Activated naive CD4-positive, alpha-beta T cell treated with anti-CD3 and anti-CD28 coated beads for 36 hours (primary cell): Measurements from ENCODE around the gene VWF. TPM values are rescaled to one million over a fixed set of nuclear protein-coding genes. Genes with fewer than 3 reads are reported as not detected.

Experiments used
- CTCF ChIA-PET: fragments of 350-600 bp; sonication (Branson Sonifier 250); formaldehyde crosslinking; loops from one replicate; lab custom pipeline; 2021; ENCODE audit warnings: antibody characterized with exemption; lab: Charles Lee
- DNase-seq: peaks from one replicate; pipeline ENCODE4 v3.0.0-alpha.2; 2020
- H3K27ac Mint-ChIP-seq: one replicate; pipeline ENCODE4 v1.8.0; 2021; ENCODE audit warnings: mild to moderate bottlenecking, mixed read lengths
- H3K27me3 Mint-ChIP-seq: one replicate; pipeline ENCODE4 v1.8.0; 2021; ENCODE audit warnings: low read depth, mixed read lengths
- H3K36me3 Mint-ChIP-seq: one replicate; pipeline ENCODE4 v1.8.0; 2021; ENCODE audit warnings: low read depth, mixed read lengths
- H3K4me1 Mint-ChIP-seq: one replicate; pipeline ENCODE4 v1.8.0; 2021; ENCODE audit warnings: low read depth, mixed read lengths
- H3K4me3 Mint-ChIP-seq: one replicate; pipeline ENCODE4 v1.8.0; 2021; ENCODE audit warnings: mild to moderate bottlenecking, moderate library complexity, mixed read lengths
- H3K9me3 Mint-ChIP-seq: one replicate; pipeline ENCODE4 v1.8.0; 2021; ENCODE audit warnings: mixed read lengths
- intact Hi-C: fragments of 100-400 bp; cut with micrococcal nuclease; formaldehyde crosslinking; loops from one replicate; pipeline ENCODE4 v1.15.1; 2023
- total RNA-seq, 2 experiments: library from RNA; stranded (reverse); gene quantifications; one replicate each; pipeline ENCODE4 v1.2.3, GENCODE V29; 2021

VWF gene
- total RNA-seq, 2 experiments from 2014 or later, result not detected

- Mint-ChIP-seq H3K4me3 (no peak overlapping the region), H3K27ac (no peak overlapping the region), H3K9me3 (no peaks in the 10 kb centered on the region), H3K36me3 (no peaks in the 10 kb centered on the region), H3K27me3 (peaks cover 7% of the 10 kb centered on the region), H3K4me1 (no peaks in the 10 kb centered on the region)
- intact Hi-C loops, result no loop called here
- no peak for DNase-seq
- CTCF ChIA-PET, result interaction anchor here (1.4 to 2.5 kb wide), 3 partner anchors 135 to 226 kb away, joined by 3 to 5 read pairs (median 5); no protein-coding TSS in a partner anchor
Measured at GRCh38 chr12:6059860-6060565, 64.5 kb downstream of the VWF start.

DNA sequence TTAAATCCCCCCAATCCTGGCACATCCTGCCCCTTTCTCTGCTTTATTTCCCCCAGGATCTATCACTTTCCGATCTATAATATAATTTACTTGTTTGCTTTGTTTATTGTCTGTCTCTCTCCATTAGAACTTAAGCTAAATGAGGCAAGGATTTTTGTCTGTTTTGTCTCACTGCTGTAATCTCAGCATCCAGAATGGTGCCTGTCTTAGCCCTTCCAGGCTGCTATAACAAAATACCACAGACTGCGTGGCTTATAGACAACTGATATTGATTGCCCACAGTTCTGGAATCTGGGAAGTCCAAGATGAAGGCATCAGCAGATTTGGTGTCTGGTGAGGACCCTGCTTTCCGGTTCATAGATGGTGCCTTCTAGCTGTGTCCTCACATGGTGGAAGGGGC, 65.2 kb downstream of the VWF start:
- Mint-ChIP-seq H3K4me1 (no peaks in the 10 kb centered on the region), H3K9me3 (no peaks in the 10 kb centered on the region), H3K27ac (no peak overlapping the region), H3K36me3 (no peaks in the 10 kb centered on the region), H3K4me3 (no peak overlapping the region), H3K27me3 (peaks cover 7% of the 10 kb centered on the region)
- CTCF ChIA-PET, result interaction anchor here (1.6 to 2.5 kb wide), 2 partner anchors 136 to 225 kb away, joined by 5 to 6 read pairs; no protein-coding TSS in a partner anchor
- intact Hi-C loops, result no loop called here
- DNase-seq, result no peak

DNA sequence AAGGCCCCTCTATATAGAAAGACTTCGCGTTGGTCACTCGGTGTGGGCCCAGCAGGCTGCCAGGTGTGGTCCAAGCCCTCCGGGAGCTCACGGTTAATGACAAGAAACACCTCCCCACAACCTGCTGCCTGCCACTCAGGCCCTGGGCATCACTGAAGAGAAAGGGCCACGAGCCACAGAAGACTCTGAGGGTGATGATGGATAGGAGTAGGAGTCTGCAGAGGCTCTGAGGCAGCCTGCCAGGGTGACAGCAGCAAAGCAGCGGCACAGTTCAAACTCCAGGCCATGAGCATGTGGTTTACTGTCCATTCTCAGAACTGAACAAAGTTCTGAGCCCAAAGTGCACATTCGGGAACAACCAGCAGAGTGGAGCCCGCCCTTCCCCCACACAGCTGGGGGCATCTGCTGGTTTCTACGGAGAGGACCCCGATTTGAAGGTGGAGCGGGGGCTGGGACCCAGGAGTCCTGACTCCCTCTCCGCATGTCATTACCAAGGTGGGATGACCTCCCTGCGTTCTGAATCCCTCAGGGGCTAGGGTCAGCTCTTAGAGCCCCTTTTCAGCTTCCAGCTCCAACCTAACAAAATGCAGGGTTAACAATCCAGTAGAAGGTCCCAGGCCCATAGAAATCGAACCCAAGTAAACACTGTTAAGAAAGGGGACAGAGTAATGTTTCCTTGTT, 65.8 kb downstream of the VWF start:
- Mint-ChIP-seq H3K36me3 (no peaks in the 10 kb centered on the region), H3K4me1 (no peaks in the 10 kb centered on the region), H3K27ac (no peak overlapping the region), H3K4me3 (no peak overlapping the region), H3K9me3 (no peaks in the 10 kb centered on the region), H3K27me3 (peaks cover 7% of the 10 kb centered on the region)
- no peak for DNase-seq
- intact Hi-C loops, result no loop called here
- CTCF ChIA-PET, result interaction anchor here (0.6 to 2.5 kb wide), 6 partner anchors 14 to 226 kb away, joined by 3 to 6 read pairs (median 4); no protein-coding TSS in a partner anchor

- Mint-ChIP-seq H3K27ac (no peak overlapping the region), H3K4me3 (no peak overlapping the region), H3K4me1 (no peaks in the 10 kb centered on the region), H3K36me3 (no peaks in the 10 kb centered on the region), H3K9me3 (no peaks in the 10 kb centered on the region), H3K27me3 (peaks cover 7% of the 10 kb centered on the region)
- DNase-seq, result no peak
- intact Hi-C loops, result no loop called here
- CTCF ChIA-PET, result interaction anchor here (0.6 to 2.5 kb wide), 7 partner anchors 13 to 227 kb away, joined by 3 to 11 read pairs (median 5); no protein-coding TSS in a partner anchor
Measured at GRCh38 chr12:6057700-6058099, 66.8 kb downstream of the VWF start.

- Mint-ChIP-seq H3K27me3 (peaks cover 7% of the 10 kb centered on the region), H3K4me1 (no peaks in the 10 kb centered on the region), H3K9me3 (no peaks in the 10 kb centered on the region), H3K36me3 (no peaks in the 10 kb centered on the region), H3K27ac (no peak overlapping the region), H3K4me3 (no peak overlapping the region)
- peak; percentile 26 for DNase-seq
- intact Hi-C loops, result no loop called here
- CTCF ChIA-PET, result interaction anchor here (0.6 to 1.3 kb wide), 3 partner anchors 51 to 228 kb away, joined by 3 to 11 read pairs (median 3); no protein-coding TSS in a partner anchor
Measured at GRCh38 chr12:6056406-6057240, 67.8 kb downstream of the VWF start.

DNA sequence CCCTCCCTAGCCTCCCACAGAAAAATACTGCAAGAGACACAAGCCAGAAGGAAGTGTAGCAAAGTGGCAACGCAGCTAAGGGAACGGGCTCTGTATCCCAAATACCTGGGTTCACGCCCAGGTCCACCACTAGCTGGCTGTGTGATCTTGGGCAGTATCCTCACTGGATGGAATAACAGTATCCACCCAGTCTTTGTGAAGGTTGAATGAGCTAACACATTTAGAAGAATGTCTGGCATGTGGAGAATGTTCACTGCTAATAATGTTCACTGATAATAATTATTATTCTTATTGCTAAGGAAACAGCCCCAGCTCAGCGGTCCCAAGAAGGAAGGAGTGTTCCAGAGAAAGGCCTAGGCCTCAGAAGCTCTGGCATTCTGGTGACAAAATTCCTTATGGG, 70.9 kb downstream of the VWF start:
- no peak overlapping the region for H3K27ac Mint-ChIP-seq
- CTCF ChIA-PET, result interaction anchor here (0.7 to 3.5 kb wide), 6 partner anchors 14 to 231 kb away, joined by 3 to 15 read pairs (median 5); no protein-coding TSS in a partner anchor
- H3K9me3 Mint-ChIP-seq, result no peaks in the 10 kb centered on the region

DNA sequence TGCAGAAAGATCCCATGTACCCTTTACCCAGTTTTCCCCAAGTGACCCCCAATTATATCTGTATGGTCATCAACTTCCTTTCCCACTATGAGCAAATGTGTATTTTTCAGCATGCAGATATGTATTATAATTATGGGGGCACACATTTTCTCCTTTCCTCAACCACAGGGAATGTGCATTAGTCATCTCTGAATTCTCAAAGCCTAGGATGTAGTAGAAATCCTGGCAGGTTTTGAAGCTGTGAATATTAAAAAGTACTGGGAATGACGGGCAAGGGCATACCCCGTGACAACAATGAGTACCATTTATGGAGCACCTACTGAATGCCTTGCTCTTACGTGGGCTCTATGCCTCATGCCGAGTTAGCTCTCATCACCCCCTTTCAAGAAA, 71.5 kb downstream of the VWF start:
- Mint-ChIP-seq H3K27me3 (peaks cover 7% of the 10 kb centered on the region), H3K4me1 (no peaks in the 10 kb centered on the region)
- intact Hi-C loops, result no loop called here

More for the DNA sequence above, 70.9 kb downstream of the VWF start:
- Mint-ChIP-seq H3K4me3 (no peak overlapping the region), H3K4me1 (no peaks in the 10 kb centered on the region), H3K27me3 (peaks cover 7% of the 10 kb centered on the region), H3K36me3 (no peaks in the 10 kb centered on the region)
- intact Hi-C loops, result no loop called here
- DNase-seq, result no peak

GRCh38 chr12:6052206-6052939, 72.1 kb downstream of the VWF start:
- Mint-ChIP-seq H3K27ac (no peak overlapping the region), H3K4me1 (peaks cover 3% of the 10 kb centered on the region), H3K27me3 (peaks cover 7% of the 10 kb centered on the region), H3K9me3 (no peaks in the 10 kb centered on the region), H3K4me3 (no peak overlapping the region), H3K36me3 (no peaks in the 10 kb centered on the region)
- intact Hi-C loops, result no loop called here
- CTCF ChIA-PET, result interaction anchor here (0.7 to 3.5 kb wide), 2 partner anchors 13 to 64 kb away, joined by 3 to 15 read pairs; no protein-coding TSS in a partner anchor
- no peak for DNase-seq

More for the DNA sequence above, 71.5 kb downstream of the VWF start:
- Mint-ChIP-seq H3K36me3 (no peaks in the 10 kb centered on the region), H3K9me3 (no peaks in the 10 kb centered on the region), H3K4me3 (no peak overlapping the region), H3K27ac (no peak overlapping the region)
- CTCF ChIA-PET, result interaction anchor here (0.7 to 3.5 kb wide), 5 partner anchors 14 to 232 kb away, joined by 3 to 15 read pairs (median 5); no protein-coding TSS in a partner anchor
- no peak for DNase-seq

- DNase-seq, result no peak
- no peak overlapping the region for H3K4me3 Mint-ChIP-seq
- intact Hi-C loops, result no loop called here
- no peaks in the 10 kb centered on the region for H3K9me3 Mint-ChIP-seq
- H3K36me3 Mint-ChIP-seq, result no peaks in the 10 kb centered on the region
- H3K4me1 Mint-ChIP-seq, result peaks cover 3% of the 10 kb centered on the region
- CTCF ChIA-PET, result no interaction called here
- no peaks in the 10 kb centered on the region for H3K27me3 Mint-ChIP-seq
- H3K27ac Mint-ChIP-seq, result no peak overlapping the region
Measured at GRCh38 chr12:6049992-6050391, 74.5 kb downstream of the VWF start.

- no peaks in the 10 kb centered on the region for H3K36me3 Mint-ChIP-seq
- no peak for DNase-seq
- peaks cover 3% of the 10 kb centered on the region for H3K4me1 Mint-ChIP-seq
- intact Hi-C loops, result no loop called here
- no peak overlapping the region for H3K27ac Mint-ChIP-seq
- CTCF ChIA-PET, result interaction anchor here (2.4 kb wide), 1 partner anchor 12 kb away, joined by 9 read pairs; no protein-coding TSS in a partner anchor
- H3K27me3 Mint-ChIP-seq, result no peaks in the 10 kb centered on the region
- no peaks in the 10 kb centered on the region for H3K9me3 Mint-ChIP-seq
- no peak overlapping the region for H3K4me3 Mint-ChIP-seq
Measured at GRCh38 chr12:6049587-6049986, 74.9 kb downstream of the VWF start.
